Sigmoid colon (tissue), 7 donors: Measurements from ENCODE around the gene CD274. TPM values are rescaled to one million over a fixed set of nuclear protein-coding genes. Genes with fewer than 3 reads are reported as not detected.

ENCODE experiments used
- DNase-seq: peaks from one replicate; pipeline ENCODE4 v3.0.0-alpha.2; 2019
- H3K27ac ChIP-seq, 4 donors: fragments of 200-600 bp; sonication (generic); one replicate each; pipeline ENCODE4 v1.5.1; 2016 to 2019; ENCODE audit warnings: mild to moderate bottlenecking in 1 of 4
- H3K27me3 ChIP-seq, 3 donors: fragments of 200-600 bp; sonication (generic); one replicate each; pipeline ENCODE4 v1.5.1; 2019; ENCODE audit warnings: mild to moderate bottlenecking in 1 of 3
- H3K36me3 ChIP-seq, 4 donors: fragments of 200-600 bp; sonication (generic); one replicate each; pipeline ENCODE4 v1.5.1; 2016 to 2019
- H3K4me1 ChIP-seq, 4 donors: fragments of 200-600 bp; sonication (generic); one replicate each; pipeline ENCODE4 v1.5.1; 2017 to 2019
- H3K4me3 ChIP-seq, 4 donors: fragments of 200-600 bp; sonication (generic); one replicate each; pipeline ENCODE4 v1.5.1; 2017 to 2019; ENCODE audit warnings: mild to moderate bottlenecking in 2 of 4, moderate library complexity in 1 of 4
- H3K9me3 ChIP-seq, 4 donors: fragments of 200-600 bp in 3 of 4; sonication (generic) in 3 of 4; one replicate each; pipeline versions ENCODE4 v1.5.1 to v1.6.1; 2013 to 2019
- EP300 ChIP-seq, 4 donors: sonication (generic); formaldehyde crosslinking; IDR thresholded peaks; one replicate each; pipeline ENCODE4 v1.6.1; 2017; ENCODE audit warnings: antibody characterized with exemption in 4 of 4
- POLR2A ChIP-seq, 2 donors: fragments of 450-650 bp; IDR thresholded peaks; one replicate each; pipeline ENCODE4 v1.6.1; 2016; ENCODE audit warnings: antibody characterized with exemption in 2 of 2, mild to moderate bottlenecking in 2 of 2, moderate library complexity in 2 of 2
- POLR2AphosphoS5 ChIP-seq, 4 donors: sonication (generic); formaldehyde crosslinking; IDR thresholded peaks; one replicate each; pipeline ENCODE4 v1.6.1; 2017; ENCODE audit warnings: antibody characterized with exemption in 4 of 4
- WGBS, 2 donors: extraction: QIAGEN DNeasy Blood & Tissue Kit; methylation state at CpG; one replicate each; pipeline ENCODE4 v1.1.7; 2013; 5-methylcytosine and 5-hydroxymethylcytosine counted together
- intact Hi-C: fragments of 100-400 bp; cut with DNase I; formaldehyde crosslinking; loops from one replicate; pipeline ENCODE4 v1.15.1; 2023
- polyA plus RNA-seq, 3 donors: library from polyadenylated mRNA; stranded (reverse); fragments of 200-250 nt; gene quantifications; one replicate each; pipeline ENCODE4 v1.2.3, GENCODE V29; 2013
- total RNA-seq, 4 donors: library from RNA; depleted of rRNA; stranded (reverse); fragments of >200 nt; gene quantifications; one replicate each; pipeline ENCODE4 v1.1.0, GENCODE V29; 2016
- TF ChIP-seq, protein P1 (sequence below), 4 experiments: fragments of 450-650 bp in 3 of 4; fragments of 200-600 bp in 1 of 4; IDR thresholded peaks; one replicate each; pipeline ENCODE4 v1.5.1; 2016 to 2019; ENCODE audit warnings: antibody characterized with exemption in 4 of 4, mild to moderate bottlenecking in 3 of 4, moderate library complexity in 2 of 4
- donor health status: healthy with polysubstance abuse.
- donor health status: Bipolar disorder and iron deficiency.
- donor health status: healthy.

The CD274 gene
- total and polyA plus RNA-seq, 7 donors, result 0.68 to 8.9 (median 1.4) TPM

GRCh38 chr9:5448016-5448415, 2.3 kb upstream of the CD274 start:
- intact Hi-C loops, result no loop called here
- no peak for DNase-seq
- H3K9me3 ChIP-seq, result no peaks in the 10 kb centered on the region
- H3K36me3 ChIP-seq, result no peaks in the 10 kb centered on the region
- WGBS, 2 donors, result 88% methylated on average over 2 of the region's 2 CpGs
- peaks cover 0 to 15% (median 3%) of the 10 kb centered on the region in 4 donors for H3K4me1 ChIP-seq
- no peaks in the 10 kb centered on the region for H3K27me3 ChIP-seq
- H3K27ac ChIP-seq, result no peak overlapping the region
- TF ChIP-seq, protein P1, sequence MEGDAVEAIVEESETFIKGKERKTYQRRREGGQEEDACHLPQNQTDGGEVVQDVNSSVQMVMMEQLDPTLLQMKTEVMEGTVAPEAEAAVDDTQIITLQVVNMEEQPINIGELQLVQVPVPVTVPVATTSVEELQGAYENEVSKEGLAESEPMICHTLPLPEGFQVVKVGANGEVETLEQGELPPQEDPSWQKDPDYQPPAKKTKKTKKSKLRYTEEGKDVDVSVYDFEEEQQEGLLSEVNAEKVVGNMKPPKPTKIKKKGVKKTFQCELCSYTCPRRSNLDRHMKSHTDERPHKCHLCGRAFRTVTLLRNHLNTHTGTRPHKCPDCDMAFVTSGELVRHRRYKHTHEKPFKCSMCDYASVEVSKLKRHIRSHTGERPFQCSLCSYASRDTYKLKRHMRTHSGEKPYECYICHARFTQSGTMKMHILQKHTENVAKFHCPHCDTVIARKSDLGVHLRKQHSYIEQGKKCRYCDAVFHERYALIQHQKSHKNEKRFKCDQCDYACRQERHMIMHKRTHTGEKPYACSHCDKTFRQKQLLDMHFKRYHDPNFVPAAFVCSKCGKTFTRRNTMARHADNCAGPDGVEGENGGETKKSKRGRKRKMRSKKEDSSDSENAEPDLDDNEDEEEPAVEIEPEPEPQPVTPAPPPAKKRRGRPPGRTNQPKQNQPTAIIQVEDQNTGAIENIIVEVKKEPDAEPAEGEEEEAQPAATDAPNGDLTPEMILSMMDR (IDR thresholded peaks at IDR 0.05), result no peak
- TF ChIP-seq EP300 (IDR thresholded peaks at IDR 0.05) (no peak), POLR2A (IDR thresholded peaks at IDR 0.05) (no peak)
- no peak overlapping the region for H3K4me3 ChIP-seq

DNA sequence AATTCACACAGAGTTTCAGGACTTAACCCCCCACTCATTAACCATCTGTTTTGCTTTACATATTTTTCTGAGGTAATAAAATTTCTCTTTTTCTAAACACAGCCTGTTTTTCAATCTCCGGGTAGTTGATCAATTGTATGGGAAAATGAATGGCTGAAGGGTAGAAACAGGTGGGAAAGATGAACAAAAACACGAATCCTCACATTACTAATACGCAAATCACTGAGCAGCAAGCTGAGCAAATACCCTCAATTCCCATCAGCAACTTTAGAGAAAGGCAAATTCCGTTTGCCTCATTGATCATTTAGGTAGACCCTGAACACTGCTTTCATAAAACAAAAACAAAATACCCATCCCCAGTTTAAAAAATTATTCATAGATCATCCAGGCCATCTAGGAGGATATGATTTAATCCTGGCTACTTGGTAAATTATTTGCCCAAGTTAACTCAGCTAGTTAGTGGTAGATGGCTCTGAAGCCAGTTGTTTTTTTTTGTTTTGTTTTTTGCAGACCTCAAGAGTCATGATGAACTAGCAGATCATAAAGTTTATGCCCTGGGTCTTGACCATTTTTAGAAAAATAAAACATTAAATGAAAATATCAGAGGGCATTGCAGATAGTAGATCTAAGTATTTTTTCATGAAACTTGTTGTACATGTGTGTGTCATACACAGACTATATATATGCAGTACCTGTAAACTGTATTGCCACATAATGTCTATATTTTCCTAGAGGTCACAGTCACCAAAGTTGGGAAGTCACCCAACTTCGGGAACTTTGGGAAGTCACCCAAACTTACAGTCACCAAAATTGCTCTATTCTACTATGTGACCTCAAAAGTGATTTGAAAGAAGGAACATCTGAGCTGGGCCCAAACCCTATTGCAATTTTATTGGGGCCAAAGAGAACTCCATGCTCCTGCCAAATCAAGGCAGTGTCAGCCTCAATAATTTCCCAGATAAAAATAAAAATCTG, 1.6 kb upstream of the CD274 start:
- no peaks in the 10 kb centered on the region for H3K27me3 ChIP-seq
- H3K9me3 ChIP-seq, result no peaks in the 10 kb centered on the region
- intact Hi-C loops, result no loop called here
- no peak overlapping the region for H3K4me3 ChIP-seq
- no peaks in the 10 kb centered on the region for H3K36me3 ChIP-seq
- H3K4me1 ChIP-seq, result peaks cover 0 to 15% (median 3%) of the 10 kb centered on the region in 4 donors
- TF ChIP-seq, protein P1 (IDR thresholded peaks at IDR 0.05), result no peak
- TF ChIP-seq EP300 (IDR thresholded peaks at IDR 0.05), result no peak
- no peak for TF ChIP-seq POLR2A (IDR thresholded peaks at IDR 0.05)
- TF ChIP-seq POLR2AphosphoS5 (IDR thresholded peaks at IDR 0.05), result no peak
- peak overlapping the region; percentile 78 to 79 (median 78) for H3K27ac ChIP-seq
- DNase-seq, result no peak
- WGBS, 2 donors, result 89 to 94% methylated on average over 5 of the region's 5 CpGs

GRCh38 chr9:5449521-5450358, 602 bp upstream of the CD274 start:
- TF ChIP-seq POLR2A (IDR thresholded peaks at IDR 0.05), result no peak
- TF ChIP-seq, protein P1 (IDR thresholded peaks at IDR 0.05), result no peak
- no peak for TF ChIP-seq EP300 (IDR thresholded peaks at IDR 0.05)
- TF ChIP-seq POLR2AphosphoS5 (IDR thresholded peaks at IDR 0.05), result no peak
- Histone ChIP-seq H3K27me3 (no peaks in the 10 kb centered on the region), H3K36me3 (no peaks in the 10 kb centered on the region), H3K9me3 (no peaks in the 10 kb centered on the region), H3K4me1 (peaks cover 0 to 15% (median 3%) of the 10 kb centered on the region in 4 donors), H3K4me3 (peak overlapping the region; percentile 50 to 62 (median 57)), H3K27ac (peak overlapping the region; percentile 78 to 79 (median 78))
- no peak for DNase-seq
- intact Hi-C loops, result loop anchor here (2.0 kb wide), 1 partner anchor 141 kb away; no protein-coding TSS in a partner anchor
- WGBS, 2 donors, result 45 to 50% methylated on average over 15 of the region's 15 CpGs

DNA sequence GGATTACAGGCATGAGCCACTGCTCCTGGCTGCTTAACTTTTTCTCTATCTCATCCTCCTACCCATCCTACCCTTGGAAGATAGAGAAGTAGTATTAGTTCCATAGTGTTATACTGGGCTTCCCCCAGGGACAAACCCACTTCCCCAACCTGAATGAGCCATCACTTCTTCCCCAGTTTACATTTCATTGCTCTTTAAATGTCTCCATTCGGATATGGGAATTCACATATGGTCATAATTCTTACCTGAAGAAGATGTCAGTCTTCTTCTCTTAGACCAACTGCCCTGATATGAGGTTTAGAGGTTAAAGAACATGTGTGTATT, 1.9 kb downstream of the CD274 start:
- H3K36me3 ChIP-seq, result no peaks in the 10 kb centered on the region
- no peaks in the 10 kb centered on the region for H3K27me3 ChIP-seq
- H3K4me3 ChIP-seq, result no peak overlapping the region
- no peak overlapping the region for H3K27ac ChIP-seq
- TF ChIP-seq POLR2AphosphoS5 (IDR thresholded peaks at IDR 0.05) (no peak), EP300 (IDR thresholded peaks at IDR 0.05) (no peak), POLR2A (IDR thresholded peaks at IDR 0.05) (no peak)
- TF ChIP-seq, protein P1 (IDR thresholded peaks at IDR 0.05), result no peak
- H3K4me1 ChIP-seq, result peaks cover 0 to 15% (median 3%) of the 10 kb centered on the region in 4 donors
- DNase-seq, result no peak
- intact Hi-C loops, result no loop called here
- H3K9me3 ChIP-seq, result no peaks in the 10 kb centered on the region
- WGBS, 2 donors, result 78 to 90% methylated on average over 1 of the region's 1 CpG
